ENCODE data around the gene ANXA3.

ANXA3 gene

DNA sequence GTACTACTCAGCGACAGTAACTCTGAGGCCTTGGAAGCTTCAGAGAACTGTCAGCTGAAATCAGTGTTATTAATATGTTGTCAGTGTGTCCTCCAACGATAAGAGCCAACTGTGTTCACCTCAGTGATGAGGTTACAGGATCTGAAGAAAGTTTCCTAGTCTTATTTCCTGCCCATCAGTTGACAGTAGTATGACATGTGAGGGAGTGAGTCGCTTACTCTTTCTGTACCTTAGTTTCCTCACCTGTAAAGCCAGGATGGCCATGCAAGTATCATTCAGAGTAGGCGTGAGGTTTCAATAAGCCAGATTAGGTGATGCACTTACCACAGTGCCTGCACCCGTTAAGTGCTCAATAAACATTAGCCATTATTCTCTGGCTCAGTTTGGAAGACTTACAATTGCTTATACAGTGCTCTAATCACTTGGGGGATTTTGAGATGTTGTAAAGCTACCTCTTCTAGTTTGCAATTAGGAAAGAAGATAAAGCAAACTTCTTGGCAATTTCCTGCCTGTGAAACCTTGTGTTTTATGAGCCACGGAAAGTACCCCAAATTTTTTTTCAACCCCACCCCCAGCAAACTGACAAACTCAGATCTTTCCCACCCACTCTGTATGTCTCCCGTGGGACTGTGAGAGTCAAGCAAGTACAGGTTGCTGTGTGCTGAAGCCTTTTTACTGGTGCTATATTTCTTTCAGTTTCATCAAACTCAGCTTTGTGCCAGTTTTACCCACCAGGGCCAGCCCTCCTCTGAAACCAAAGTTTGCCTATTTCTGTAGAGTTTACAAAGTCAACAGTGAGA lies 62.2 kb downstream of the ANXA3 start:
- H4K91ac ChIP-seq (ENCODE audit: low read depth, low read length), result no peak overlapping the region
- no CpG with 5 or more reads among the region's 7 CpGs for WGBS (ENCODE audit: extremely low coverage, insufficient coverage, insufficient read length)

DNA sequence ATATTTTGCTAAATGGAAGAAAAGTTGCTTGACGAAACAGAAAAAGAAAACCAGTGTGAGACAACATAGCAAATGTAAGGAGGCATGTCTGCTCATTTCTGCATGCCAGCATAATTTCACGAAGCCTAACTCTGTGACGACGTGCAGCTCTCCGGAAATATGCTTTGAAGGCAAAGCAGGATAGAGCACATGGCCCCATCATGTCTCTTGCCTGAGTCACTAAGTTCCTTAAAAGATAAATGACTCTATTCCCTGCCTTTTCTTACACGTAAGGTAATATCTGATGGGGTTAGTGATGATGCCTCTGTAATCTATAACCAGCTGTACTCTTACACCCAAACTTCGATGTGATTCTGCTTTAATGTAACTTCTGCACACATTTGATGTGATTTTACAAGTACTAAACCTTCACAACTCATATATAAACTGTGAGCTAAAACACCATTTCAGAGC lies 64.5 kb downstream of the ANXA3 start:
- H3K27ac ChIP-seq (ENCODE audit: low read depth, low read length), result no peak overlapping the region
- no CpG with 5 or more reads among the region's 7 CpGs for WGBS (ENCODE audit: extremely low coverage, insufficient coverage, insufficient read length)
- no peak overlapping the region for H2BK12ac ChIP-seq (ENCODE audit: low read length)
- H3K4ac ChIP-seq (ENCODE audit: low read depth, low read length), result no peak overlapping the region
- no peak overlapping the region for H3K14ac ChIP-seq (ENCODE audit: low read length)
- H3K27me3 ChIP-seq (ENCODE audit: insufficient read depth, low read length), result no peaks in the 10 kb centered on the region
- H2BK120ac ChIP-seq (ENCODE audit: insufficient read depth, low read length, poor library complexity), result no peak overlapping the region
- no peak overlapping the region for H3K23ac ChIP-seq (ENCODE audit: low read length)
- H3K4me2 ChIP-seq (ENCODE audit: low read length), result no peak overlapping the region
- no peak overlapping the region for H3K4me3 ChIP-seq (ENCODE audit: low read depth, low read length)
- no peaks in the 10 kb centered on the region for H3K79me2 ChIP-seq (ENCODE audit: control insufficient read depth, insufficient read depth, low read length, poor library complexity)
- H3K4me1 ChIP-seq (ENCODE audit: control insufficient read depth in 1 of 2, insufficient read depth in 2 of 2, low read length in 2 of 2), result no peaks in the 10 kb centered on the region
- no peak overlapping the region for H4K8ac ChIP-seq (ENCODE audit: low read depth, low read length)
- H4K91ac ChIP-seq (ENCODE audit: low read depth, low read length), result no peak overlapping the region
- no peak overlapping the region for H2AK5ac ChIP-seq (ENCODE audit: low read length)
- no peak overlapping the region for H2AFZ ChIP-seq (ENCODE audit: insufficient read depth, low read length, poor library complexity)
- no peaks in the 10 kb centered on the region for H3K9me3 ChIP-seq (ENCODE audit: insufficient read depth, low read depth, low read length)
- H3K79me1 ChIP-seq (ENCODE audit: low read length), result no peaks in the 10 kb centered on the region
- no peak overlapping the region for H3K18ac ChIP-seq (ENCODE audit: low read length)
- no peak overlapping the region for H3K9ac ChIP-seq (ENCODE audit: low read length)
- H2BK5ac ChIP-seq (ENCODE audit: low read depth, low read length, poor library complexity), result no peak overlapping the region
- DNase-seq, result peak; percentile 87 to 95
- H3K36me3 ChIP-seq (ENCODE audit: control insufficient read depth in 1 of 2, insufficient read depth in 2 of 2, low read length in 2 of 2), result peaks cover 0 to 3% of the 10 kb centered on the region in 2 experiments
- H4K12ac ChIP-seq (ENCODE audit: low read depth, low read length), result no peak overlapping the region

More for the DNA sequence above, 62.2 kb downstream of the ANXA3 start:
- Histone ChIP-seq H2AK5ac (ENCODE audit: low read length) (no peak overlapping the region), H3K79me1 (ENCODE audit: low read length) (no peaks in the 10 kb centered on the region), H3K18ac (ENCODE audit: low read length) (no peak overlapping the region), H3K27me3 (ENCODE audit: insufficient read depth, low read length) (no peaks in the 10 kb centered on the region), H3K14ac (ENCODE audit: low read length) (no peak overlapping the region), H3K27ac (ENCODE audit: low read depth, low read length) (no peak overlapping the region), H3K4me1 (ENCODE audit: control insufficient read depth in 1 of 2, insufficient read depth in 2 of 2, low read length in 2 of 2) (no peaks in the 10 kb centered on the region), H3K36me3 (ENCODE audit: control insufficient read depth in 1 of 2, insufficient read depth in 2 of 2, low read length in 2 of 2) (peaks cover 3% of the 10 kb centered on the region in 2 experiments), H4K8ac (ENCODE audit: low read depth, low read length) (no peak overlapping the region), H3K9me3 (ENCODE audit: insufficient read depth, low read depth, low read length) (no peaks in the 10 kb centered on the region), H3K4ac (ENCODE audit: low read depth, low read length) (no peak overlapping the region), H3K9ac (ENCODE audit: low read length) (no peak overlapping the region), H2BK5ac (ENCODE audit: low read depth, low read length, poor library complexity) (no peak overlapping the region), H2BK120ac (ENCODE audit: insufficient read depth, low read length, poor library complexity) (no peak overlapping the region), H3K4me3 (ENCODE audit: low read depth, low read length) (no peak overlapping the region), H2AFZ (ENCODE audit: insufficient read depth, low read length, poor library complexity) (no peak overlapping the region), H4K12ac (ENCODE audit: low read depth, low read length) (no peak overlapping the region), H3K4me2 (ENCODE audit: low read length) (no peak overlapping the region), H2BK12ac (ENCODE audit: low read length) (no peak overlapping the region), H3K23ac (ENCODE audit: low read length) (no peak overlapping the region), H3K79me2 (ENCODE audit: control insufficient read depth, insufficient read depth, low read length, poor library complexity) (no peaks in the 10 kb centered on the region)
- DNase-seq, result no peak

- Histone ChIP-seq H3K4me3 (ENCODE audit: low read depth, low read length) (no peak overlapping the region), H4K91ac (ENCODE audit: low read depth, low read length) (no peak overlapping the region), H3K23ac (ENCODE audit: low read length) (no peak overlapping the region), H2BK120ac (ENCODE audit: insufficient read depth, low read length, poor library complexity) (no peak overlapping the region), H2BK12ac (ENCODE audit: low read length) (no peak overlapping the region), H2AFZ (ENCODE audit: insufficient read depth, low read length, poor library complexity) (no peak overlapping the region), H3K4me1 (ENCODE audit: control insufficient read depth in 1 of 2, insufficient read depth in 2 of 2, low read length in 2 of 2) (peaks cover 7 to 8% of the 10 kb centered on the region in 2 experiments), H3K27me3 (ENCODE audit: insufficient read depth, low read length) (no peaks in the 10 kb centered on the region), H3K9me3 (ENCODE audit: insufficient read depth, low read depth, low read length) (no peaks in the 10 kb centered on the region), H3K4ac (ENCODE audit: low read depth, low read length) (no peak overlapping the region), H3K79me2 (ENCODE audit: control insufficient read depth, insufficient read depth, low read length, poor library complexity) (no peaks in the 10 kb centered on the region), H3K9ac (ENCODE audit: low read length) (no peak overlapping the region), H3K27ac (ENCODE audit: low read depth, low read length) (no peak overlapping the region), H4K8ac (ENCODE audit: low read depth, low read length) (no peak overlapping the region), H3K14ac (ENCODE audit: low read length) (no peak overlapping the region), H3K36me3 (ENCODE audit: control insufficient read depth in 1 of 2, insufficient read depth in 2 of 2, low read length in 2 of 2) (no peaks in the 10 kb centered on the region), H2BK5ac (ENCODE audit: low read depth, low read length, poor library complexity) (no peak overlapping the region), H3K18ac (ENCODE audit: low read length) (no peak overlapping the region), H3K4me2 (ENCODE audit: low read length) (no peak overlapping the region), H2AK5ac (ENCODE audit: low read length) (no peak overlapping the region), H3K79me1 (ENCODE audit: low read length) (no peaks in the 10 kb centered on the region), H4K12ac (ENCODE audit: low read depth, low read length) (no peak overlapping the region)
- WGBS (ENCODE audit: extremely low coverage, insufficient coverage, insufficient read length), result no CpG with 5 or more reads among the region's 1 CpG
- DNase-seq, result peak; percentile 13 to 68
Measured at GRCh38 chr4:78618436-78618835, 66.9 kb downstream of the ANXA3 start.

GRCh38 chr4:78621395-78621794 lies 69.8 kb downstream of the ANXA3 start:
- Histone ChIP-seq H2BK120ac (ENCODE audit: insufficient read depth, low read length, poor library complexity) (no peak overlapping the region), H4K8ac (ENCODE audit: low read depth, low read length) (no peak overlapping the region), H4K12ac (ENCODE audit: low read depth, low read length) (no peak overlapping the region), H2AFZ (ENCODE audit: insufficient read depth, low read length, poor library complexity) (no peak overlapping the region), H3K9me3 (ENCODE audit: insufficient read depth, low read depth, low read length) (no peaks in the 10 kb centered on the region), H3K79me2 (ENCODE audit: control insufficient read depth, insufficient read depth, low read length, poor library complexity) (no peaks in the 10 kb centered on the region), H3K4me2 (ENCODE audit: low read length) (no peak overlapping the region), H3K36me3 (ENCODE audit: control insufficient read depth in 1 of 2, insufficient read depth in 2 of 2, low read length in 2 of 2) (no peaks in the 10 kb centered on the region), H3K14ac (ENCODE audit: low read length) (no peak overlapping the region), H3K79me1 (ENCODE audit: low read length) (no peaks in the 10 kb centered on the region), H3K18ac (ENCODE audit: low read length) (no peak overlapping the region), H3K9ac (ENCODE audit: low read length) (no peak overlapping the region), H3K4ac (ENCODE audit: low read depth, low read length) (no peak overlapping the region), H4K91ac (ENCODE audit: low read depth, low read length) (no peak overlapping the region), H3K27me3 (ENCODE audit: insufficient read depth, low read length) (no peaks in the 10 kb centered on the region), H3K4me1 (ENCODE audit: control insufficient read depth in 1 of 2, insufficient read depth in 2 of 2, low read length in 2 of 2) (peaks cover 7 to 8% of the 10 kb centered on the region in 2 experiments), H2BK5ac (ENCODE audit: low read depth, low read length, poor library complexity) (no peak overlapping the region), H2BK12ac (ENCODE audit: low read length) (no peak overlapping the region), H2AK5ac (ENCODE audit: low read length) (no peak overlapping the region), H3K23ac (ENCODE audit: low read length) (no peak overlapping the region), H3K27ac (ENCODE audit: low read depth, low read length) (no peak overlapping the region), H3K4me3 (ENCODE audit: low read depth, low read length) (no peak overlapping the region)
- DNase-seq, result no peak
- whole genome bisulfite sequencing (ENCODE audit: extremely low coverage, insufficient coverage, insufficient read length), result no CpG with 5 or more reads among the region's 4 CpGs

Measured in trophoblast cell (in vitro differentiated cells and primary cell).